Measurements from ENCODE around the gene NEURL2.
"Not testable (repeated sequence)": the region's sequence is repeated elsewhere in the genome, so short reads cannot be mapped to it uniquely, and the experiment has no call there.

Gene NEURL2, protein sequence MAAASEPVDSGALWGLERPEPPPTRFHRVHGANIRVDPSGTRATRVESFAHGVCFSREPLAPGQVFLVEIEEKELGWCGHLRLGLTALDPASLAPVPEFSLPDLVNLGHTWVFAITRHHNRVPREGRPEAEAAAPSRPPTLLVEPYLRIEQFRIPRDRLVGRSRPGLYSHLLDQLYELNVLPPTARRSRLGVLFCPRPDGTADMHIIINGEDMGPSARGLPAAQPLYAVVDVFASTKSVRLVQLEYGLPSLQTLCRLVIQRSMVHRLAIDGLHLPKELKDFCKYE

DNA sequence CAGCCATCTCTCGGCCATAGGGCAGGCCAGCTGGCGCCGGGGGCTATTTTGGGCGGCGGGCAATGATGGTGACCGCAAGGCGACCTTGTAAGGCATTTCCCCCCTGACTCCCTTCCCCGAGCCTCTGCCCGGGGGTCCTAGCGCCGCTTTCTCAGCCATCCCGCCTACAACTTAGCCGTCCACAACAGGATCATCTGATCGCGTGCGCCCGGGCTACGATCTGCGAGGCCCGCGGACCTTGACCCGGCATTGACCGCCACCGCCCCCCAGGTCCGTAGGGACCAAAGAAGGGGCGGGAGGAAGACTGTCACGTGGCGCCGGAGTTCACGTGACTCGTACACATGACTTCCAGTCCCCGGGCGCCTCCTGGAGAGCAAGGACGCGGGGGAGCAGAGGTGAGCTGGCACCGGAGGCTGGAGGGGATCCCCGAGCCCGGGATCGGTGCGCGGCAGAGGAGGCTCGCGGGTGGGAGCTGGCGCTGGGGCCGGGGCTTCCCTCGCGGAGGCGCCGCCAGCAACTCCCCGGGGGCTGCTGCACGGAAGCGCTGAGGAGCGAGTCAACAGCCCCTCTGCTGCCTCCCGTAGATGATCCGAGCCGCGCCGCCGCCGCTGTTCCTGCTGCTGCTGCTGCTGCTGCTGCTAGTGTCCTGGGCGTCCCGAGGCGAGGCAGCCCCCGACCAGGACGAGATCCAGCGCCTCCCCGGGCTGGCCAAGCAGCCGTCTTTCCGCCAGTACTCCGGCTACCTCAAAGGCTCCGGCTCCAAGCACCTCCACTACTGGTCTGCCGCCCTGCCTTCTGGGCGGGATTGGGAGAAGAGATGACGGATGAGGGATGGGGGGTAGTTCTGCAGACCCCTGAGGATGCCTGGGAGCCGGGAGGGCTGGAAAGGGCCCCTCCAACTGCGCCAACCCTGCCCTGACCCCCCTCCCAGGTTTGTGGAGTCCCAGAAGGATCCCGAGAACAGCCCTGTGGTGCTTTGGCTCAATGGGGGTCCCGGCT is at the start of gene NEURL2, which contains the start of gene CTSA:
Gene NEURL2 (minus strand): TSS at position 224 of the 999 bp plus-strand sequence. CDS start 217 bp downstream, at position 7.
Gene CTSA (plus strand): TSS at position 351 of the 999 bp plus-strand sequence. CDS start 234 bp downstream, at position 585.
- peak; percentile 88 for DNase-seq (ENCODE audit: low spot score)

DNA sequence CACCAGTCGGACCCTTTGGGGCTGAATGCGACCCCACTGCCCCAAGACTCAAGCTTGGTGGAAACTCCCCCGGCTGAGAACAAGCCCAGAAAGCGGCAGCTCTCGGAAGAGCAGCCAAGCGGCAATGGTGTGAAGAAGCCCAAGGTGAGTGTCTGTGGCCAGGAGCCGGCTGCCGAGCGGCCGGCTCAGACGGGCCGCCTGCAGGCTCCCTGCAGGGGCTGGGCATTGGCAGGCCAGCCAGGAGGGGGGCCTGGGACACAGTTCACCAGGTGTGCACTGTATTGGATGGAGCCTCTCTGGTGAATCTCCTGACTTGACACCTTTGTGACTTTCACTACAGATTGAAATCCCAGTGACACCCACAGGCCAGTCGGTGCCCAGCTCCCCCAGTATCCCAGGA is 49.5 kb upstream of the NEURL2 start:
- no peak for DNase-seq (ENCODE audit: low spot score)

DNA sequence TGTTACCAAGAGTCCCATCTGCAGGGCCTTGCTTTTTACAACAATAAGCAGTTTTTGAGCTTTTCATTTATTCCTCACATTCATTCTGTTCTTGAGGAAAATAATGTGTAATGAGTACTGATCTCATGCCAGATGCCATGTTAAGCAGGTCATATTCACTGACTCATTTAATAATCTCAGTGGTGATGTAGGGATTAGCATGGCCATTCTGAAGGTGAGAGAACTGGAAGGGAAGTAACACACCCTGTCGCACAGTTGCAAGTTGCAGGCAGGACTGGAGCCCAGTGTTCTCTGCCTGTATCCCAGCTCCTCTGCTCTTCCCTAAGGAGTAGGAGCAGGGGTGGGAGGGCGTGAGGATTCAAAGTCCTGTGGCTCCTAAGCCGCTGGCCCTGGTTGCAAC is 49.0 kb upstream of the NEURL2 start:
- DNase-seq (ENCODE audit: low spot score) = no peak

DNA sequence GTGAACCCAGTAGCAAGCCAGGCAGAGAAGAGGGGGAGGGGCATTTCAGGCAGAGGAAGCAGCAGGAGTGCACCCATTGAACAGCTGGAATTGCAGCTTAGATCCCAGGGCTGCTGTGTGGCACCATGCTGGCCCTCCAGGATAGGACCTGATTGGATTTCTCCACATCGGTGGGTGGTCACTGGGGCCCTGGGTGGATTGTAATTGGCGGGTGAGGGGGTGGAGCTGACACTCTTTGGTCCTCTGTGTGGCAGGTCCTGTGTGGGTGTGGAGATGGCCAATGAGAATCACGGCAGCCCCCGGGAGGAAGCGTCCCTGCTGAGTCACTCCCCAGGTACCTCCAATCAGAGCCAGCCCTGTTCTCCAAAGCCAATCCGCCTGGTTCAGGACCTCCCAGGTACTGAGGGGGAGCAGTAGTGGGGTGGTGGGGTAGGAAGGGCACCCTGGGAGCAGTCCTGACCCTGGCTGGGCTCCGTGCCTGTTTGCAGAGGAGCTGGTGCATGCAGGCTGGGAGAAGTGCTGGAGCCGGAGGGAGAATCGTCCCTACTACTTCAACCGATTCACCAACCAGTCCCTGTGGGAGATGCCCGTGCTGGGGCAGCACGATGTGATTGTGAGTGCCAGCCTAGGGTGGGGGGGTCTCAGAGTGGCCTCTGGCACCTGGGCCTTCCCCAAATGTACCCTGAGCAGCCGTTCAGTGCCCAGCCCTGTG is 47.9 kb upstream of the NEURL2 start:
- no peak for DNase-seq (ENCODE audit: low spot score)

DNA sequence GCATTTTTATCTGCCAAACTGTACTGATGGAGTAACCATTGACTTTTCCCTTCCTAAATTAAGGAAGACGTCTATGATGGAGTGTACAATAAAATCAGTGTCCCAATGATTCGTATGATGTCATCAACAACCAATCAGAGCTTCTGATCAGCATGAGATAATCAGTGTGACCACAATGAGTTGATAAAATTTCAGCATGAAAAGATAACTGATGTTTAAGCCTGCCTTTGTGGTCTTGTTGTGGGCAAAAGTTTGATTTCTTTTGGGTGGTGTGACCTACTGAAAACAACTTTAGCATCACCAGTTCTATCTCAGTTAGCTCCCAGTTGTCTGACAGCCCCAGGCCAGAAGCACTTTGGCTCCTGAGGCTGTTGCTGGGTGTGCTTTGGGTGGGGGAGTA is 46.8 kb upstream of the NEURL2 start:
- no peak for DNase-seq (ENCODE audit: low spot score)

DNA sequence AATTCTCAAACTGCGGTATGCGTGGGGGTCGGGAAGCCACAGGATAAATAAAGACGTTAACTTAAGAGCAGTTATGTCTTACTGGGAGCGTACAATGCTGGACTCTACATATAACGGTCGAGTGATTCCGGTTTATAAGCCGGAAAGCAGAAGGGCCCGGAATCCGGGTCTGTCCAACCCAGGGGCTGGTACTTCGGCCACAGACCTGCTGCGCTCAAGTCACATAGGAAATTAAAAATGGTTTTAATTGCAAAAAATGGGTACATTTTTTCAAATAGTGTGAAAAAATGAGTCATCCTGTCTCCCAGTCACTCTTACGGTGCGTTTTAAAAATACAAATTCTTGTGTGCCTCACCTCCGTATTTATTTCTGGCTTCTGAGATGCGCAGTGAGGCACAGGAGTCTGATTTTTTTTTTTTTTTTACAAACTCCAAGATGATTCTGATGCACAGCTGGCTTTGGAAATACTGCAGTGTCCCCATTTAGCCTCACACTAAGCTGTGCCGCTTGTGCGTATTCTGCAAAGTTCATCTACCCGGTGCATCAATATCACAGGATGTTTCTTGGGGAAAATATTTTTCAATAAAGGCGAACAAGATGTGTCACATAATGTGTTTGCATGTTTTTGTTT is 44.5 kb upstream of the NEURL2 start:
- DNase-seq (ENCODE audit: low spot score) = no peak

DNA sequence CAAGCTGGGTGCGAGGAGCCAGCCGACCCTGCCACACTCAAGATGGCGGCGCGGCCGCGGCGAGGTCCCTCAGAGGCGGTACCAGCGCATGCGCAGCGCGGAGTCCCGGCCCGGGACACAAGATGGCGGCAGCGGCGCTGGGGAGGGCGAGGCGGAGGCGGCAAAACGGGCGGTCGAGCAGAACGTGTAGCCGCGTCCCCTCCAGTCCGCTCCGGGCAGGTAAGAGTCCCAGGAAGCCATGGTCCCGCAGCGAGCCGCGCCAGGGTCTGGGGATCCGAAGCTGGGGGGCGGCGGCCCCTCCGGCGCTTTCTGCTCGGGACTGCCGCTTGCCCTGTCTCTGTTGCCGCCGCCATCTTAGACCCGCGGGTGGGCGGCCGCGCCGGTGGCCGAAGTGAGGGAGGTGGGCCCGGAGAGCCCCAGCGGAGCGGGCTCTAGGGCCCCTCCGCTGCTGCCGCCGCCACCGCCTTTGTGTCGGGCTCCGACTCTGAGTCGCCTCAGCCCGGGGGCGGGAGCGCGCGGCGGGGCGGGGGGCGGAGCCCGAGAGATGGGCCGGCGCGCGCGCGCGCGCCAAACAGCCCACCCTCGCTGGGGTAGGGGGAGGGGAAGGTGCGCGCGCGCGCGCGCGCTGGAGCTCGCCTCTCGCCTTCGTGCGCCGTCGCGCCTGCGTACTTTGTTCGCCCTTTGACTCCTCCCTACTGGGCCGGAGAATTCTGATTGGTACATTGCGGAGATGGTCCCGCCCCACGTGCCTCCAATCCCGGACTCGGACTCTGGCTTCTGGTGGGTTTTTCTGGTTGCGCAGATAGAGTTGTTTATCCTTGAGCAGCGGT is 43.8 kb upstream of the NEURL2 start, which contains the start of gene PCIF1:
Gene PCIF1 (plus strand): TSS at position 98 of the 830 bp plus-strand sequence. CDS start 4,317 bp downstream, outside the sequence.
- DNase-seq (ENCODE audit: low spot score) = peak; percentile 99

DNA sequence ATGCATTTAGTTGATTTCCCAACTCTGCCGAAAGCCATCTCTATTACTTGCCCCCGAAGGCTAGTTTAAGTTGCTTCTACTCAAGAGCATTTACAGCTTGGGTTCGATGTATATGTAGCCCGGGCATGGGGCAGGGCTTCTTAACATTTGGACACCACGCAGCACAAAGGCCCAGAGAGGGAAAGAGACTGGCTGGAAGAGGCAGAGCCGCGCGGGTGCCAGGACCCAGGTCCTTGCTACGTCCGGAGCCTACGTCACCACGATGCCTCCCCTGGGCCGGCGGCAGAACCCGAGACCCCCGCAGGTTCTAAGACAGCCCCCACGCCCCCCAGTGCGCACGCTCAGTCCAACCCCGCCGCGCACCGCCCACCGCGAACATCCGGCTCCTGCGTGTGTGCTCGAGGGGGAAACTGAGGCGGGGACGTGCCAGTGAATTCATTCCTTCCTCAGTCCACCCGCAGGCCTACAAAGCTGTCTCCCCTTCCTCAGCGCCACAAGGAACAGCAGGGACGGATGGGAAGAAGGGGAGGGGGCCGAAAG is 43.1 kb upstream of the NEURL2 start:
- DNase-seq (ENCODE audit: low spot score) = no peak

DNA sequence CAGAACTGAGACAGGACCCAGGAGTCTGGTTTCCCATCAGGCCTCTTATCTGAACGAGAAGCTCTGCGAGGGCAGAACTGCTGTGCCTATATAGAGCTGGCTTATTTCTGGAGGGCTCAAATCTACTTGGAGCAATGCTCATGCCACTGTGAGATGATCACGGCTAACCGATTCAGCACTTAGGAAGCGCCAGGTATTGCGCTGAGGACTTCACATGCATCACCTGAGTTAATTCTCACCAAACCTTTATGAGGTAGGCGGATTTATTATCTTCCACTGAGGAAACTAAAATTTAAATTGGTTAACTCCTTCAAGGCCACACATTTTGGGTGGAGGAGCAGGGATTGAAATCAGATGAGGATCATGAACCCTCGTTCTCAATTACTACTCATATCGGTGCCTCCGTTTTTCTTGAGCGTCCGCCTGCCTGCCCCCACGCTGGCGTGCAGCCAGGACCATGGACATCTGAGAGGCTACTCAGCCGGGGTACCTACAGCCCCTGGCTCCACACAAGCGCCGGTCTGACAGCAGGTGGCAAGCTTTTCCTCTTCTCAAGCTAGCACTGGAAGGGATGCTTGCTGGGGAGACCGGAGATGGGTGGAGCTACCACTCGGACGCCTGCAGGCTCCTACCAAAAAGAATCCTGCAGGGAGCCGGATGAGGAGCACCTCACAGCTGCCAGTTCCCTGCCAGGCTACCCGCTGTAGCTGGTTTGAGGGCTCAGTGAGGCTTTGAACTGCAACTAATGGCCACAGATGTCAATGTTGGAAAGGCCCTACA is 42.4 kb upstream of the NEURL2 start:
- DNase-seq (ENCODE audit: low spot score) = peak; percentile 77

DNA sequence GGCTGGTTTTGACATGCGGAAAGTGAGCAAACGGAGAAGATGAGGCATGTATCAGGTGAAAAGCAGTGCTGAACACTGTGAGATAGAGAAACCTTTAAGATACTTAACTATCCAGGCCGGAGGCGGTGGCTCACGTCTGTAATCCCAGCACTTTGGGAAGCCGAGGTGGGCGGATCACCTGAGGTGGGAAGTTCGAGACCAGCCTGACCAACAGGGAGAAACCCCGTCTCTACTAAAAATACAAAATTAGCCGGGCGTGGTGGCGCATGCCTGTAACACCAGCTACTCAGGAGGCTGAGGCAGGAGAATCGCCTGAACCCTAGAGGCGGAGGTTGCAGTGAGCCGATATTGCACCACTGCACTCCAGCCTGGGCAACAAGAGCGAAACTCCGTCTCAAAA is 40.7 kb upstream of the NEURL2 start:
- not testable (repeated sequence) for DNase-seq (ENCODE audit: low spot score)

DNA sequence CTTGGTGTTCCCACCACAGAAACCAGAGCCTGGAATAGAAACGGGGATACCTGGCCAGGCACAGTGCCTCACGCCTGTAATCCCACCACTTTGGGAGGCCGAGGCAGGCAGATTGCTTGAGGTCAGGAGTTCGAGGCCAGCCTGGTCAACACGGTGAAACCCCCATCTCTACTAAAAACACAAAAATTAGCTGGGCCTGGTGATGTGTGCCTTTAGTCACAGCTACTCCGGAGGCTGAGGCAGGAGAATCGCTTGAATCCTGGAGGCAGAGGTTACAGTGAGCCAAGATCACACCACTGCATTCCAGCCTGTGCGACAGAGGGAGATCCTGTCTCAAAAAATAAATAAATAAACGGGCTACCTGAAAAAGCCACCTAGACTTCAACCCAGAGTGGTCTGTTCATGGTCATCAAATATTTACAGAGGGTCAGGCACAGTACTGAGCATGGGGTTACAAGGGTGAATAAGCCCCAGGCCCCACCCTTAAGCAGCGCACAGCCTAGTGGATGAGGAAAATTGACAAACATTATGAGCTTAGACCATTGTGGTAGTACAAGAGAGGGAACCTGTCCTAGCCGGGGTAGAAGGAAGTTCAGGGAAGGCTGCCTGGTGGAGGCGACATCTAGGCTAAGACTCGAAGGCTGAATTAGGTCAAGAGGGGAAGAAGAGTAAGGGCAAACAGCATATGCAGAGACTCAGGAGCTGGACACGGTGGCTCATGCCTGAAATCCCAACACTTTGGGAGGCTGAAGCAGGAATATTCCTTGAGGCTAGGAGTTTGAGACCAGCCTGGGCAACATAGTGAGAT is 36.3 kb upstream of the NEURL2 start:
- no peak for DNase-seq (ENCODE audit: low spot score)

DNA sequence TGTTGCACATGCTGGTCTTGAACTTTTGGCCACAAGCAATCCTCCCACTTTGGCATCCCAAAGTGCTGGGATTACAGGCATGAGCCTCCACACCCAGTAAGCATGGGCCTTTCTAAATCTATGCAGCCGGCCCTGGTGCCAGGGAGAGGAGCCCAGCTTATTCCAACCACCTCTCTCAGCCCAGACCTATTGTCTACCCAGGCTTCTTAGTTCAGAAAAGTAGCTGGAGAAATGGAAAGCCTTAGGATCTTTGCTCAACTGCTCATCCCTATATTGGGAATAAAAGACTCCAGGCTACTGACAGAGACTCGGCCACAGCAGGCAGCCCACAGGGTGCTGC is 35.7 kb upstream of the NEURL2 start:
- no peak for DNase-seq (ENCODE audit: low spot score)

DNA sequence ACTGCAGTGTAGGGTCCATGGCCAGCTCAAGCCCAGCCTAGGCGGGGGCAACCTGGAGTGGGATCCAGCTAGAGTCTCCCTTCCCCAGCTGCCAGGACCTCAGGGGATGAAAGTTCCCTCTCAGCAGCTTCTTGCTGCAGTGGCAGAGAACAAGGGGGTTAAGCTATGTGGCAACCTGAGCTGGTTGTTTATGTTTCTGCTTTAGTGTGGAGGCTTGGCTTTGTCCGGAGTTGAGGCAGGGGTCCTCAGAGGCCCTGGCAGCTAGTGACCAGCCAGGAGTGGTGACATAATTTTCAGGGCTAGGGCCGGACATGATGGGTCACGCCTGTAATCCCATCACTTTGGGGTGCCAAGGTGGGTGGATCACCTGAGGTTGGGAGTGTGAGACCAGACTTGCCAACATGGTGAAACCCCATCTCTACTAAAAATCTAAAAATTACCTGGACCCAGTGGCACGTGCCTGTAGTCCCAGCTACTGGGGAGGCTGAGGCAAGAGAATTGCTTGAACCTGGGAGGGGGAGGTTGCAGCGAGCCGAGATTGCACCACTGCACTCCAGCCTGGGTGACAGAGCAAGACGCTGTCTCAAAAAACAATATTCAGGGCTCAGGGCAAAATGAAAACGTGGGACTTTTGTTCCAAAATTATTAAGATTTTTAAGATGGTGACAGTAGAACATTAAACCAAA is 35.0 kb upstream of the NEURL2 start:
- no peak for DNase-seq (ENCODE audit: low spot score)

DNA sequence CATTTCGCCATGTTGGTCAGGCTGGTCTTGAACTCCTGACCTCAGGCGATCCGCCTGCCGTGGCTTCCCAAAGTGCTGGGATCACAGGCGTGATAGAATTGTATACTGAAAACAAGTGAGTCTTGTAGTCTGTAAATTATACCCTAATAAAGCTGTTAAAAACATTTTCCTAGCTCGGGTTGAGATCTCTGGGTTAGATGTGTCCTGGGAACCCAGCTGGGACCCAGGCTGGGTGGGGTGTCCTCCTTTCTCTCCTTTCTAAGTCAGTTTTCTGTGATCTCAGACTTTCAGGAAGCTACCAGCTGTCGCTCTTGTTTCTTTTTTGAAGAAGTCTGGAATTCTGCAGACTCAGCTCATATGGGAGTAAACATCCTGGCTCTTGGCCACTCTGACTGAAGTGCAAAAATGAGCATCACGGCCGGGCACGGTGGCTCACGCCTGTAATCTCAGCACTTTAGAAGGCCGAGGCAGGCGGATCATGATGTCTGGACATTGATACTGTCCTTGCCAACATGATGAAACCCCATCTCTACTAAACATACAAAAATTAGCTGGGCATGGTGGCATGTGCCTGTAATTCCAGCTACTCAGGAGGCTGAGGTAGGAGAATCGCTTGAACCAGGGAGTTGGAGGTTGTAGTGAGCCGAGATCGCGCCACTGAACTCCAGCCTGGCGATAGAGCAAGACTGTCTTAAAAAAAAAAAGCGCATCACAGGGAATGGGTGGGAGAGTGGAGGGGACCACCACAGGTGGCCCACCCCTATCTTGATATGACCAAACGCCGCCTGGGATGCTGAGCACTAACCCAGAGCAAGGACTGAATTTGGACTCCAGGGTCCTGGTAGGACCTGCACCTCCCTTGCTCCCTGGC is 33.6 kb upstream of the NEURL2 start:
- peak; percentile 64 for DNase-seq (ENCODE audit: low spot score)

DNA sequence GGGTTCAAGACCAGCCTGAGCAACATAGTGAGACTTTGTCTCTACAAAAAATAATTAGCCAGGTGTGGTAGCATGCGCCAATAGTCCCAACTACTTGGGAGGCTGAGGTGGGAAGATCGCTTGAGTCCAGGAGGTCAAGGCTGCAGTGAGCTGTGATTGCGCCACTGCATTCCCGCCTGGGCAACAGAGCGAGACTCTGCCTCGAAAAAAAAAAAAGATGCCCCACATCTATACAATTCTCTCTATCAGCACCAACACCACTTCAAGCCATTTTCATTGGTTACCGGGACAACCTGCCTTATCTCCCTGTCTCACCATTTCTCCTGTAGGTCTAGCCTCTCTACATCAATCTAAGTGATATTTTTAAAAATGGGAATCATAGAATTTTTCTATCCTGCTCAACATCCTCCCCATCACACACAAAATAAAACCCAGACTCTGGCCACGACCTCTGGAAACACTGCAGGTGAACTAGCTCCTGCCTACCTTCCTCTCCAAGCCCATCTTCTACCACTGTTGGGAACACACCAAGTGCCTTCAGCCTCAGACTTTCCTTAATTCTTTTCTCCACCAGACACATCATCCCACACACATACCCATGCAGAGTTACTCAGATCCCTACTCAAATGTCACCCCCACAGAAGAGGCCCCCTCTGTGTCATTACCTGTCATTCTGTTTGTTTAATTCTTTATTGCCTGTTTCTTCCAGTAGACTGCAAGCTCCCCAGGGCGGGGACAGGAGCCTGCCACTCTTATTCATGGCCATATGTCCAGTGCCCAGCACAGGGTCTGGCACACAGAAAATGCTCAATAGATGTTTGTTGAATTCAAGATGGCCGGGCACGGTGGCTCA is 30.6 kb upstream of the NEURL2 start:
- DNase-seq (ENCODE audit: low spot score) = no peak

Data from hematopoietic multipotent progenitor cell treated with erythropoietin and hydrocortisone succinate and interleukin-3 and kit ligand, for 17 days (in vitro differentiated cells).